ENCODE measurements around the gene NPRL2. TPM values are rescaled to one million over a fixed set of nuclear protein-coding genes. Genes with fewer than 3 reads are reported as not detected.

NPRL2 gene
- total and polyA plus RNA-seq, 9 of the 15 experiments (the other 6 are each of a cell fraction or from before 2014, with no cell fraction given), result 17.4 to 40.4 (median 24.4) TPM

- TF ChIP-seq ZNF407 (IDR thresholded peaks at IDR 0.05; ENCODE audit: low read depth) (no peak), TRIM24 (IDR thresholded peaks at IDR 0.05) (no peak), RB1 (IDR thresholded peaks at IDR 0.05; ENCODE audit: low read depth) (peak; percentile 19; the same call in 1 of the 2 replicates), ELF2 (CRISPR knock-in tag; IDR thresholded peaks at IDR 0.05) (no peak), NR4A1 (CRISPR knock-in tag; IDR thresholded peaks at IDR 0.05) (no peak), NR4A1 (tag; IDR thresholded peaks at IDR 0.05) (0 out of 2 replicates have a peak, but pooled peaks have one; percentile 29), RNF2 (IDR thresholded peaks at IDR 0.05) (no peak), KAT8 (IDR thresholded peaks at IDR 0.05; ENCODE audit: low read depth) (no peak), MYBL2 (IDR thresholded peaks at IDR 0.05; ENCODE audit: low read depth) (no peak), MYBL2 (CRISPR knock-in tag; IDR thresholded peaks at IDR 0.05; ENCODE audit: borderline replicate concordance) (no peak), DLX4 (CRISPR knock-in tag; IDR thresholded peaks at IDR 0.05) (no peak), CCNT2 (IDR thresholded peaks at IDR 0.05; ENCODE audit: borderline replicate concordance, extremely low read depth, insufficient read length, low read depth, low read length) (peak; percentile 34), MTA3 (IDR thresholded peaks at IDR 0.05; ENCODE audit: borderline replicate concordance) (peak; percentile 78; the same call in 1 of the 2 replicates), ADNP (tag; IDR thresholded peaks at IDR 0.05) (no peak), NELFE (IDR thresholded peaks at IDR 0.05; ENCODE audit: insufficient read depth, insufficient read length) (no peak), PCBP1 (IDR thresholded peaks at IDR 0.05; ENCODE audit: low read depth, low read length, poor library complexity, severe bottlenecking) (peak; percentile 48), TBP (optimal IDR thresholded peaks at IDR 0.05; ENCODE audit: low read depth, low read length) (peak; percentile 21), FIP1L1 (IDR thresholded peaks at IDR 0.05; ENCODE audit: low read depth, low read length, poor library complexity, severe bottlenecking) (peak; percentile 52), POLR2A (conservative IDR thresholded peaks at IDR 0.05) (peak; percentile 76), DACH1 (IDR thresholded peaks at IDR 0.05; ENCODE audit: partially characterized antibody) (peak; percentile 35), ZNF263 (CRISPR knock-in tag; IDR thresholded peaks at IDR 0.05; ENCODE audit: borderline replicate concordance) (no peak), ZC3H11A (IDR thresholded peaks at IDR 0.05; ENCODE audit: low read depth, low read length) (no peak)
These were observed 51.5 kb downstream of the NPRL2 start, which contains the start of the genes HYAL3 and NAA80 (continued) for GRCh38 chr3:50298836-50299637.

All from K562 (cell line).